ENCODE measurements around the gene ADCK1. TPM values are rescaled to one million over a fixed set of nuclear protein-coding genes. Genes with fewer than 3 reads are reported as not detected.

Gene ADCK1
- total and polyA plus RNA-seq, 8 donors: 2.9 to 9.9 (median 4.9) TPM

GRCh38 chr14:77964586-77964985, 164.7 kb downstream of the ADCK1 start:
- Histone ChIP-seq H3K9me3 (no peaks in the 10 kb centered on the region), H3K4me3 (no peak overlapping the region), H3K27ac (no peak overlapping the region), H3K36me3 (no peaks in the 10 kb centered on the region), H3K4me1 (no peaks in the 10 kb centered on the region), H3K27me3 (no peaks in the 10 kb centered on the region)
- intact Hi-C loops (cut with DNase I): no loop called here
- WGBS, 2 donors: 94 to 98% methylated on average over 3 of the region's 3 CpGs
- ATAC-seq (no peak), DNase-seq (no peak), FAIRE-seq (no peak)
- no peak for TF ChIP-seq CTCF (IDR thresholded peaks at IDR 0.05)

- intact Hi-C loops (cut with DNase I): no loop called here
- DNase-seq (no peak), ATAC-seq (no peak), FAIRE-seq (no peak)
- no peak for TF ChIP-seq CTCF (IDR thresholded peaks at IDR 0.05)
- no peaks in the 10 kb centered on the region for H3K4me1 ChIP-seq
- no peaks in the 10 kb centered on the region for H3K9me3 ChIP-seq
- H3K36me3 ChIP-seq: no peaks in the 10 kb centered on the region
- no peak overlapping the region for H3K4me3 ChIP-seq
- H3K27ac ChIP-seq: no peak overlapping the region
- WGBS, 2 donors: 91 to 97% methylated on average over 4 of the region's 4 CpGs
- no peaks in the 10 kb centered on the region for H3K27me3 ChIP-seq
Observed at GRCh38 chr14:77965050-77965449, 165.1 kb downstream of the ADCK1 start.

DNA sequence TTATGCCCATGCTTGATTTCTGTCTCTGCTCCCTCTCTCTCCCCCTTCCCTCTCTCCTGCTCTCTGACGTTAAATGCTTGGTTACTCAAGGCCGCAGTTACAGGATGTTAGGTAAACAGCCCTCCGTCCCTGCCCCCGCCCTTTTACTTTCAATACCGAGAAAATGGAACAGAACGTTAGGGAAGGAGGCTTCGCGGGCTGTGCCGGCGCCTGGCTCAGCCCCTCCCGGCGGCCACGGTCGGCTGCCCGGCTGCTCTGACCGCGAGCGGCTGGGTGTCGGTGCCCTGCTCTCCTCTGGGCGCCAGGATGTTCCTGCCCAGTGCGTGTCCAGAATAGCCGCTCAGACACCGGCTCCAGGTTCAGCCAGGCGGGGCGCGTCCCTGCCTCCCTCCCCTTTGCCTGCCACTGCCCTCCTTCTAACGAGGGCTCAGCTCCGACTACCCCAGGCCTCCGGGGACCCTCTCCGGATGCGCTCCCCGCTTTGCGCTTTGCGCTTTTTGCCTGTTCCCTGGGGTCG, 166.1 kb downstream of the ADCK1 start:
- H3K36me3 ChIP-seq: no peaks in the 10 kb centered on the region
- peak overlapping the region in 2 of 4 donors; percentile 24 to 34 for H3K4me3 ChIP-seq
- FAIRE-seq: no peak
- intact Hi-C loops (cut with DNase I): no loop called here
- H3K27me3 ChIP-seq: no peaks in the 10 kb centered on the region
- H3K4me1 ChIP-seq: no peaks in the 10 kb centered on the region
- TF ChIP-seq CTCF (IDR thresholded peaks at IDR 0.05): no peak
- peak; percentile 18 to 76 (median 28) for DNase-seq
- ATAC-seq: peak; percentile 75 to 90 (median 86)
- H3K9me3 ChIP-seq: no peaks in the 10 kb centered on the region
- H3K27ac ChIP-seq: no peak overlapping the region
- WGBS, 2 donors: 3 to 5% methylated on average over 32 to 35 of the region's 35 CpGs

- H3K36me3 ChIP-seq: no peaks in the 10 kb centered on the region
- ATAC-seq (no peak), DNase-seq (no peak), FAIRE-seq (no peak)
- no peaks in the 10 kb centered on the region for H3K4me1 ChIP-seq
- H3K27ac ChIP-seq: no peak overlapping the region
- no peaks in the 10 kb centered on the region for H3K27me3 ChIP-seq
- 90 to 95% methylated on average over 1 of the region's 1 CpG for WGBS, 2 donors
- H3K4me3 ChIP-seq: no peak overlapping the region
- H3K9me3 ChIP-seq: no peaks in the 10 kb centered on the region
- TF ChIP-seq CTCF (IDR thresholded peaks at IDR 0.05): no peak
- intact Hi-C loops (cut with DNase I): no loop called here
Observed at GRCh38 chr14:77967110-77967509, 167.2 kb downstream of the ADCK1 start.

GRCh38 chr14:77970646-77971045, 170.7 kb downstream of the ADCK1 start:
- FAIRE-seq (no peak), ATAC-seq (no peak), DNase-seq (no peak)
- Histone ChIP-seq H3K4me1 (no peaks in the 10 kb centered on the region), H3K9me3 (no peaks in the 10 kb centered on the region), H3K4me3 (no peak overlapping the region), H3K27me3 (no peaks in the 10 kb centered on the region), H3K36me3 (no peaks in the 10 kb centered on the region), H3K27ac (no peak overlapping the region)
- 88 to 93% methylated on average over 3 of the region's 3 CpGs for WGBS, 2 donors
- intact Hi-C loops (cut with DNase I): no loop called here
- TF ChIP-seq CTCF (IDR thresholded peaks at IDR 0.05): no peak
